Measurements from ENCODE around the gene PEX3.

DNA sequence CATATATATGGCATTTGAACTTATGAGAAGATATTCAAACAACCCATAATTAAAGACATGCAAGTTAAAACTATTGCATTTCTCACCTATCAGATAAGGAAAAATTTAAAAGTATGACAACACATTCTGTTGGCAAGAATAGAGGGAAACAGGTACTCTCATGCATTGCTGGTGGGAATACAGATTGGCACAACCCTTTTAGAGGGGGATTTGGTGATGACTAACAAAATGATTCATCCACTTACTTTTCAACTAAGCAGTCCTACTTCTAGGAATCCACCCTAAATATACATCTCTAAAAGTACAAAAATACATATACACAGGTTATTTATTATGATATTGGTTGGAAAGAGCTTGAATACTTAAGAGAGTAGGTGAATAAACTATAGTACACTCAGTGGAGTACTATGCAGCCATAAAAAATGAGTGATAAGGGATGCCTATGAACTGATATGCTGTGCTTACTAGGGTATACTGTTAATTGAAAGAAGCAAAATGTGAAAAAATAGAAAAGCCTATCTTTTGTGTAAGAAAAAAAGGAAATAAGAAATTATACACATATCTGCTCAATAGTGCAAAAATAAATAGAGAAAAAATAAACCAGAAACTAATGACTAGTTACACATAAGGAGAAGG is 42.3 kb upstream of the PEX3 start:
- TF ChIP-seq, protein P1, sequence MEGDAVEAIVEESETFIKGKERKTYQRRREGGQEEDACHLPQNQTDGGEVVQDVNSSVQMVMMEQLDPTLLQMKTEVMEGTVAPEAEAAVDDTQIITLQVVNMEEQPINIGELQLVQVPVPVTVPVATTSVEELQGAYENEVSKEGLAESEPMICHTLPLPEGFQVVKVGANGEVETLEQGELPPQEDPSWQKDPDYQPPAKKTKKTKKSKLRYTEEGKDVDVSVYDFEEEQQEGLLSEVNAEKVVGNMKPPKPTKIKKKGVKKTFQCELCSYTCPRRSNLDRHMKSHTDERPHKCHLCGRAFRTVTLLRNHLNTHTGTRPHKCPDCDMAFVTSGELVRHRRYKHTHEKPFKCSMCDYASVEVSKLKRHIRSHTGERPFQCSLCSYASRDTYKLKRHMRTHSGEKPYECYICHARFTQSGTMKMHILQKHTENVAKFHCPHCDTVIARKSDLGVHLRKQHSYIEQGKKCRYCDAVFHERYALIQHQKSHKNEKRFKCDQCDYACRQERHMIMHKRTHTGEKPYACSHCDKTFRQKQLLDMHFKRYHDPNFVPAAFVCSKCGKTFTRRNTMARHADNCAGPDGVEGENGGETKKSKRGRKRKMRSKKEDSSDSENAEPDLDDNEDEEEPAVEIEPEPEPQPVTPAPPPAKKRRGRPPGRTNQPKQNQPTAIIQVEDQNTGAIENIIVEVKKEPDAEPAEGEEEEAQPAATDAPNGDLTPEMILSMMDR (conservative IDR thresholded peaks at IDR 0.05; ENCODE audit: low read depth, low read length): no peak
- TF ChIP-seq MXI1 (IDR thresholded peaks at IDR 0.05; ENCODE audit: borderline replicate concordance, low read depth, low read length): no peak
- no peak for TF ChIP-seq CEBPB (IDR thresholded peaks at IDR 0.05; ENCODE audit: low read depth, low read length)
- TF ChIP-seq POLR2A (IDR thresholded peaks at IDR 0.05; ENCODE audit: low read depth, low read length): no peak
- no peak for TF ChIP-seq RAD21 (IDR thresholded peaks at IDR 0.05; ENCODE audit: low read length)
